HepG2 (cell line): ENCODE results near the gene UBC. TPM values are rescaled to one million over a fixed set of nuclear protein-coding genes. Genes with fewer than 3 reads are reported as not detected.

ENCODE experiments used
- CBX1 ChIP-seq: IDR thresholded peaks from one replicate; pipeline ENCODE4 v1.6.1; 2016; ENCODE audit warnings: antibody characterized with exemption, low read depth
- NFYB ChIP-seq: sonication (generic); formaldehyde crosslinking; IDR thresholded peaks from 2 replicates; pipeline ENCODE4 v1.4.0; 2020; ENCODE audit warnings: missing genetic modification reagents
- PHF5A ChIP-seq: IDR thresholded peaks from one replicate; pipeline ENCODE4 v1.6.1; 2018; ENCODE audit warnings: low read depth, missing genetic modification reagents; ENCODE audit not compliant: unreplicated experiment
- PRMT3 ChIP-seq: sonication (generic); formaldehyde crosslinking; IDR thresholded peaks from 2 replicates; pipeline ENCODE4 v1.8.1; 2022; ENCODE audit warnings: low read depth, mild to moderate bottlenecking, moderate library complexity, missing genetic modification reagents, borderline replicate concordance
- SMAD1 ChIP-seq: sonication (generic); formaldehyde crosslinking; IDR thresholded peaks from 2 replicates; pipeline ENCODE4 v1.4.0; 2020; ENCODE audit warnings: missing genetic modification reagents, low read depth, mild to moderate bottlenecking, borderline replicate concordance
- ZBTB38 ChIP-seq: sonication (generic); formaldehyde crosslinking; IDR thresholded peaks from 2 replicates; pipeline ENCODE4 v1.5.1; 2020; ENCODE audit warnings: mild to moderate bottlenecking, missing genetic modification reagents
- ZBTB7A ChIP-seq: sonication (generic); formaldehyde crosslinking; IDR thresholded peaks from 2 replicates; pipeline ENCODE4 v1.8.0; 2022; ENCODE audit warnings: mild to moderate bottlenecking, missing genetic modification reagents
- ZEB1 ChIP-seq: IDR thresholded peaks from 2 replicates; pipeline ENCODE4 v1.6.1; 2012; ENCODE audit warnings: mild to moderate bottlenecking, low read depth, inconsistent platforms; ENCODE audit not compliant: insufficient replicate concordance
- ZNF564 ChIP-seq: sonication (generic); formaldehyde crosslinking; IDR thresholded peaks from 2 replicates; pipeline ENCODE4 v1.8.1; 2023; ENCODE audit warnings: mild to moderate bottlenecking, missing genetic modification reagents
- ZNF816 ChIP-seq: sonication (generic); formaldehyde crosslinking; IDR thresholded peaks from 2 replicates; pipeline ENCODE4 v1.8.0; 2022; ENCODE audit warnings: missing genetic modification reagents, mild to moderate bottlenecking, borderline replicate concordance
- polyA plus RNA-seq, 8 experiments: library from polyadenylated mRNA; depleted of rRNA in 3 of 8; stranded (reverse) in 7 of 8; unstranded in 1 of 8; fragments of >200 nt; fragmentation: Illumina TruSeq in 4 of 8; extraction: Trizol in 4 of 8; gene quantifications; 2 replicates each; pipeline versions ENCODE4 v1.2.1 to v1.2.3, GENCODE V29; 2011 to 2016; ENCODE audit warnings: low read depth in 4 of 8, missing spikeins in 1 of 8, mixed read lengths in 1 of 8; ENCODE audit not compliant: insufficient read depth in 1 of 8
- total RNA-seq, 5 experiments: library from RNA; depleted of rRNA; stranded (reverse); fragments of >200 nt; fragmentation: Illumina TruSeq; extraction: Trizol; gene quantifications; 2 replicates each; pipeline ENCODE4 v1.2.3, GENCODE V29; 2016; ENCODE audit warnings: low read depth in 1 of 5
- TF ChIP-seq, protein P1 (sequence below): IDR thresholded peaks from 2 replicates; pipeline ENCODE4 v1.6.1; 2016; ENCODE audit warnings: missing compliant biosample characterization, missing genetic modification reagents, borderline replicate concordance
- TF ChIP-seq, protein P2 (sequence below): sonication (generic); formaldehyde crosslinking; IDR thresholded peaks from 2 replicates; pipeline ENCODE4 v1.4.0; 2020; ENCODE audit warnings: missing genetic modification reagents, borderline replicate concordance
- TF ChIP-seq, protein P3 (sequence below): sonication (generic); formaldehyde crosslinking; IDR thresholded peaks from 2 replicates; pipeline ENCODE4 v1.4.0; 2020; ENCODE audit warnings: missing genetic modification reagents
- TF ChIP-seq, protein P4 (sequence below): conservative IDR thresholded peaks from 2 replicates; pipeline ENCODE4 v1.6.1; 2018; ENCODE audit warnings: missing genetic modification reagents
- TF ChIP-seq, protein P5 (sequence below): sonication (generic); formaldehyde crosslinking; IDR thresholded peaks from 2 replicates; pipeline ENCODE4 v1.5.0; 2020; ENCODE audit warnings: missing genetic modification reagents

UBC gene
- total and polyA plus RNA-seq, 2 of the 13 experiments (the other 11 are each of a cell fraction or from before 2014, with no cell fraction given): 805 to 1,432 TPM

GRCh38 chr12:124863416-124864325 is 50.8 kb downstream of the UBC start, which contains the start of gene SCARB1 (continued):
- TF ChIP-seq, protein P1, sequence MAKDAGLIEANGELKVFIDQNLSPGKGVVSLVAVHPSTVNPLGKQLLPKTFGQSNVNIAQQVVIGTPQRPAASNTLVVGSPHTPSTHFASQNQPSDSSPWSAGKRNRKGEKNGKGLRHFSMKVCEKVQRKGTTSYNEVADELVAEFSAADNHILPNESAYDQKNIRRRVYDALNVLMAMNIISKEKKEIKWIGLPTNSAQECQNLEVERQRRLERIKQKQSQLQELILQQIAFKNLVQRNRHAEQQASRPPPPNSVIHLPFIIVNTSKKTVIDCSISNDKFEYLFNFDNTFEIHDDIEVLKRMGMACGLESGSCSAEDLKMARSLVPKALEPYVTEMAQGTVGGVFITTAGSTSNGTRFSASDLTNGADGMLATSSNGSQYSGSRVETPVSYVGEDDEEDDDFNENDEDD: peak; percentile 76; the same call in 1 of the 2 replicates
- TF ChIP-seq ZNF564: peak; percentile 63; the same call in 1 of the 2 replicates
- TF ChIP-seq, protein P2, sequence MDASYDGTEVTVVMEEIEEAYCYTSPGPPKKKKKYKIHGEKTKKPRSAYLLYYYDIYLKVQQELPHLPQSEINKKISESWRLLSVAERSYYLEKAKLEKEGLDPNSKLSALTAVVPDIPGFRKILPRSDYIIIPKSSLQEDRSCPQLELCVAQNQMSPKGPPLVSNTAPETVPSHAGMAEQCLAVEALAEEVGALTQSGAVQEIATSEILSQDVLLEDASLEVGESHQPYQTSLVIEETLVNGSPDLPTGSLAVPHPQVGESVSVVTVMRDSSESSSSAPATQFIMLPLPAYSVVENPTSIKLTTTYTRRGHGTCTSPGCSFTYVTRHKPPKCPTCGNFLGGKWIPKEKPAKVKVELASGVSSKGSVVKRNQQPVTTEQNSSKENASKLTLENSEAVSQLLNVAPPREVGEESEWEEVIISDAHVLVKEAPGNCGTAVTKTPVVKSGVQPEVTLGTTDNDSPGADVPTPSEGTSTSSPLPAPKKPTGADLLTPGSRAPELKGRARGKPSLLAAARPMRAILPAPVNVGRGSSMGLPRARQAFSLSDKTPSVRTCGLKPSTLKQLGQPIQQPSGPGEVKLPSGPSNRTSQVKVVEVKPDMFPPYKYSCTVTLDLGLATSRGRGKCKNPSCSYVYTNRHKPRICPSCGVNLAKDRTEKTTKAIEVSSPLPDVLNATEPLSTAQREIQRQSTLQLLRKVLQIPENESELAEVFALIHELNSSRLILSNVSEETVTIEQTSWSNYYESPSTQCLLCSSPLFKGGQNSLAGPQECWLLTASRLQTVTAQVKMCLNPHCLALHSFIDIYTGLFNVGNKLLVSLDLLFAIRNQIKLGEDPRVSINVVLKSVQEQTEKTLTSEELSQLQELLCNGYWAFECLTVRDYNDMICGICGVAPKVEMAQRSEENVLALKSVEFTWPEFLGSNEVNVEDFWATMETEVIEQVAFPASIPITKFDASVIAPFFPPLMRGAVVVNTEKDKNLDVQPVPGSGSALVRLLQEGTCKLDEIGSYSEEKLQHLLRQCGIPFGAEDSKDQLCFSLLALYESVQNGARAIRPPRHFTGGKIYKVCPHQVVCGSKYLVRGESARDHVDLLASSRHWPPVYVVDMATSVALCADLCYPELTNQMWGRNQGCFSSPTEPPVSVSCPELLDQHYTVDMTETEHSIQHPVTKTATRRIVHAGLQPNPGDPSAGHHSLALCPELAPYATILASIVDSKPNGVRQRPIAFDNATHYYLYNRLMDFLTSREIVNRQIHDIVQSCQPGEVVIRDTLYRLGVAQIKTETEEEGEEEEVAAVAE (CRISPR knock-in tag): peak; percentile 72; the same call in 1 of the 2 replicates
- no peak for TF ChIP-seq SMAD1 (CRISPR knock-in tag)
- TF ChIP-seq, protein P3, sequence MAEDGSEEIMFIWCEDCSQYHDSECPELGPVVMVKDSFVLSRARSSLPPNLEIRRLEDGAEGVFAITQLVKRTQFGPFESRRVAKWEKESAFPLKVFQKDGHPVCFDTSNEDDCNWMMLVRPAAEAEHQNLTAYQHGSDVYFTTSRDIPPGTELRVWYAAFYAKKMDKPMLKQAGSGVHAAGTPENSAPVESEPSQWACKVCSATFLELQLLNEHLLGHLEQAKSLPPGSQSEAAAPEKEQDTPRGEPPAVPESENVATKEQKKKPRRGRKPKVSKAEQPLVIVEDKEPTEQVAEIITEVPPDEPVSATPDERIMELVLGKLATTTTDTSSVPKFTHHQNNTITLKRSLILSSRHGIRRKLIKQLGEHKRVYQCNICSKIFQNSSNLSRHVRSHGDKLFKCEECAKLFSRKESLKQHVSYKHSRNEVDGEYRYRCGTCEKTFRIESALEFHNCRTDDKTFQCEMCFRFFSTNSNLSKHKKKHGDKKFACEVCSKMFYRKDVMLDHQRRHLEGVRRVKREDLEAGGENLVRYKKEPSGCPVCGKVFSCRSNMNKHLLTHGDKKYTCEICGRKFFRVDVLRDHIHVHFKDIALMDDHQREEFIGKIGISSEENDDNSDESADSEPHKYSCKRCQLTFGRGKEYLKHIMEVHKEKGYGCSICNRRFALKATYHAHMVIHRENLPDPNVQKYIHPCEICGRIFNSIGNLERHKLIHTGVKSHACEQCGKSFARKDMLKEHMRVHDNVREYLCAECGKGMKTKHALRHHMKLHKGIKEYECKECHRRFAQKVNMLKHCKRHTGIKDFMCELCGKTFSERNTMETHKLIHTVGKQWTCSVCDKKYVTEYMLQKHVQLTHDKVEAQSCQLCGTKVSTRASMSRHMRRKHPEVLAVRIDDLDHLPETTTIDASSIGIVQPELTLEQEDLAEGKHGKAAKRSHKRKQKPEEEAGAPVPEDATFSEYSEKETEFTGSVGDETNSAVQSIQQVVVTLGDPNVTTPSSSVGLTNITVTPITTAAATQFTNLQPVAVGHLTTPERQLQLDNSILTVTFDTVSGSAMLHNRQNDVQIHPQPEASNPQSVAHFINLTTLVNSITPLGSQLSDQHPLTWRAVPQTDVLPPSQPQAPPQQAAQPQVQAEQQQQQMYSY: peak; percentile 45; the same call in 1 of the 2 replicates
- 0 out of 2 replicates have a peak, but pooled peaks have one; percentile 20 for TF ChIP-seq PRMT3 (CRISPR knock-in tag)
- TF ChIP-seq, protein P4, sequence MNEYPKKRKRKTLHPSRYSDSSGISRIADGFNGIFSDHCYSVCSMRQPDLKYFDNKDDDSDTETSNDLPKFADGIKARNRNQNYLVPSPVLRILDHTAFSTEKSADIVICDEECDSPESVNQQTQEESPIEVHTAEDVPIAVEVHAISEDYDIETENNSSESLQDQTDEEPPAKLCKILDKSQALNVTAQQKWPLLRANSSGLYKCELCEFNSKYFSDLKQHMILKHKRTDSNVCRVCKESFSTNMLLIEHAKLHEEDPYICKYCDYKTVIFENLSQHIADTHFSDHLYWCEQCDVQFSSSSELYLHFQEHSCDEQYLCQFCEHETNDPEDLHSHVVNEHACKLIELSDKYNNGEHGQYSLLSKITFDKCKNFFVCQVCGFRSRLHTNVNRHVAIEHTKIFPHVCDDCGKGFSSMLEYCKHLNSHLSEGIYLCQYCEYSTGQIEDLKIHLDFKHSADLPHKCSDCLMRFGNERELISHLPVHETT (CRISPR knock-in tag): no peak
- no peak; the same call in 1 of the 2 replicates for TF ChIP-seq ZNF816 (CRISPR knock-in tag)
- TF ChIP-seq, protein P5, sequence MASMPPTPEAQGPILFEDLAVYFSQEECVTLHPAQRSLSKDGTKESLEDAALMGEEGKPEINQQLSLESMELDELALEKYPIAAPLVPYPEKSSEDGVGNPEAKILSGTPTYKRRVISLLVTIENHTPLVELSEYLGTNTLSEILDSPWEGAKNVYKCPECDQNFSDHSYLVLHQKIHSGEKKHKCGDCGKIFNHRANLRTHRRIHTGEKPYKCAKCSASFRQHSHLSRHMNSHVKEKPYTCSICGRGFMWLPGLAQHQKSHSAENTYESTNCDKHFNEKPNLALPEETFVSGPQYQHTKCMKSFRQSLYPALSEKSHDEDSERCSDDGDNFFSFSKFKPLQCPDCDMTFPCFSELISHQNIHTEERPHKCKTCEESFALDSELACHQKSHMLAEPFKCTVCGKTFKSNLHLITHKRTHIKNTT (CRISPR knock-in tag): 0 out of 2 replicates have a peak, but pooled peaks have one; percentile 23
- no peak for TF ChIP-seq PHF5A (CRISPR knock-in tag)
- TF ChIP-seq ZEB1: no peak
- TF ChIP-seq ZBTB7A: no peak
- TF ChIP-seq ZBTB38 (CRISPR knock-in tag): peak; percentile 51; the same call in 1 of the 2 replicates
- no peak for TF ChIP-seq CBX1
- TF ChIP-seq NFYB: no peak
